Lower leg skin (tissue), 3 donors: ENCODE data around the gene ZNF611.

Experiments used
- POLR2A ChIP-seq, 2 donors: fragments of 450-650 bp; IDR thresholded peaks; one replicate each; pipeline ENCODE4 v1.6.1; 2016 to 2017; ENCODE audit warnings: antibody characterized with exemption in 2 of 2, mild to moderate bottlenecking in 1 of 2, moderate library complexity in 1 of 2
- TF ChIP-seq, protein P1 (sequence below), 3 donors: fragments of 450-650 bp; IDR thresholded peaks; one replicate each; pipeline ENCODE4 v1.5.1; 2016; ENCODE audit warnings: antibody characterized with exemption in 3 of 3, mild to moderate bottlenecking in 3 of 3, moderate library complexity in 2 of 3

- TF ChIP-seq, protein P1, sequence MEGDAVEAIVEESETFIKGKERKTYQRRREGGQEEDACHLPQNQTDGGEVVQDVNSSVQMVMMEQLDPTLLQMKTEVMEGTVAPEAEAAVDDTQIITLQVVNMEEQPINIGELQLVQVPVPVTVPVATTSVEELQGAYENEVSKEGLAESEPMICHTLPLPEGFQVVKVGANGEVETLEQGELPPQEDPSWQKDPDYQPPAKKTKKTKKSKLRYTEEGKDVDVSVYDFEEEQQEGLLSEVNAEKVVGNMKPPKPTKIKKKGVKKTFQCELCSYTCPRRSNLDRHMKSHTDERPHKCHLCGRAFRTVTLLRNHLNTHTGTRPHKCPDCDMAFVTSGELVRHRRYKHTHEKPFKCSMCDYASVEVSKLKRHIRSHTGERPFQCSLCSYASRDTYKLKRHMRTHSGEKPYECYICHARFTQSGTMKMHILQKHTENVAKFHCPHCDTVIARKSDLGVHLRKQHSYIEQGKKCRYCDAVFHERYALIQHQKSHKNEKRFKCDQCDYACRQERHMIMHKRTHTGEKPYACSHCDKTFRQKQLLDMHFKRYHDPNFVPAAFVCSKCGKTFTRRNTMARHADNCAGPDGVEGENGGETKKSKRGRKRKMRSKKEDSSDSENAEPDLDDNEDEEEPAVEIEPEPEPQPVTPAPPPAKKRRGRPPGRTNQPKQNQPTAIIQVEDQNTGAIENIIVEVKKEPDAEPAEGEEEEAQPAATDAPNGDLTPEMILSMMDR (IDR thresholded peaks at IDR 0.05), result no peak
- no peak for TF ChIP-seq POLR2A (IDR thresholded peaks at IDR 0.05)
These were observed 69.3 kb downstream of the ZNF611 start for GRCh38 chr19:52665529-52665928.
